A673 (cell line): Measurements from ENCODE around the gene LRRC27. TPM values are rescaled to one million over a fixed set of nuclear protein-coding genes. Genes with fewer than 3 reads are reported as not detected.

ENCODE experiments used
- BruUV-seq: library from RNA; stranded (reverse); fragments of 400-500 nt; replicated peaks from 2 replicates; lab custom pipeline; 2021; lab: Mats Ljungman, UMichigan
- CTCF ChIA-PET: fragments of 300-600 bp; sonication (Branson Sonifier 250); formaldehyde crosslinking; loops from one replicate; lab custom pipeline; 2022; ENCODE audit warnings: antibody characterized with exemption; lab: Charles Lee
- POLR2A ChIA-PET: fragments of 300-600 bp; sonication (Branson Sonifier 250); formaldehyde crosslinking; loops from one replicate; lab custom pipeline; 2022; ENCODE audit warnings: antibody characterized with exemption; ENCODE audit not compliant: low non-redundant PET; lab: Charles Lee
- DNase-seq: peaks from one replicate; pipeline ENCODE4 v3.0.0-alpha.2; 2015; ENCODE audit warnings: low spot score
- H3K27ac ChIP-seq: fragments of 200-600 bp; sonication (generic); 2 replicates; pipeline ENCODE4 v1.5.1; 2016; ENCODE audit warnings: mixed run types, low read depth, mild to moderate bottlenecking, mixed read lengths, antibody characterized with exemption, low read length; ENCODE audit not compliant: poor library complexity, severe bottlenecking
- H3K27me3 ChIP-seq: fragments of 200-600 bp; sonication (generic); replicated peaks from 2 replicates; pipeline ENCODE4 v1.6.1; 2017; ENCODE audit warnings: mixed run types, low read depth, mild to moderate bottlenecking, mixed read lengths, antibody characterized with exemption, low read length; ENCODE audit not compliant: insufficient read depth, poor library complexity
- H3K36me3 ChIP-seq: fragments of 200-600 bp; sonication (generic); 2 replicates; pipeline ENCODE4 v1.6.1; 2016; ENCODE audit warnings: mixed run types, mild to moderate bottlenecking, mixed read lengths, antibody characterized with exemption, low read length; ENCODE audit not compliant: insufficient read depth, poor library complexity, severe bottlenecking
- H3K4me1 ChIP-seq: fragments of 200-600 bp; sonication (generic); 2 replicates; pipeline ENCODE4 v1.6.1; 2017; ENCODE audit warnings: mixed run types, mild to moderate bottlenecking, mixed read lengths, antibody characterized with exemption, low read length; ENCODE audit not compliant: insufficient read depth, poor library complexity, severe bottlenecking
- H3K4me3 ChIP-seq: fragments of 200-600 bp; sonication (generic); 2 replicates; pipeline ENCODE4 v1.5.1; 2016; ENCODE audit warnings: low read depth, mixed run types, mild to moderate bottlenecking, mixed read lengths, low read length; ENCODE audit not compliant: poor library complexity, severe bottlenecking
- H3K9me3 ChIP-seq: fragments of 200-600 bp; sonication (generic); 2 replicates; pipeline ENCODE4 v1.6.1; 2016; ENCODE audit warnings: mixed run types, low read depth, mild to moderate bottlenecking, mixed read lengths, antibody characterized with exemption, low read length; ENCODE audit not compliant: poor library complexity, severe bottlenecking
- EZH2 ChIP-seq: fragments of 200-600 bp; sonication (generic); IDR thresholded peaks from 2 replicates; pipeline ENCODE4 v1.6.1; 2017; ENCODE audit warnings: borderline replicate concordance, low read depth, mild to moderate bottlenecking, mixed read lengths, antibody characterized with exemption, low read length; ENCODE audit not compliant: poor library complexity, severe bottlenecking
- intact Hi-C: fragments of 100-400 bp; cut with micrococcal nuclease; formaldehyde crosslinking; loops from one replicate; pipeline ENCODE4 v1.10.0; 2022; ENCODE audit not compliant: unreplicated experiment
- total RNA-seq: library from RNA; stranded (reverse); gene quantifications from 2 replicates; pipeline ENCODE4 v1.2.3, GENCODE V29; 2021
- TF ChIP-seq, protein P1 (sequence below): fragments of 300-800, 200-600 bp; sonication (generic); conservative IDR thresholded peaks from 2 replicates; pipeline ENCODE4 v1.5.1; 2017; ENCODE audit warnings: low read depth, mild to moderate bottlenecking, antibody characterized with exemption, low read length, moderate library complexity, mixed read lengths

Gene LRRC27
- total RNA-seq, 1 experiment from 2014 or later = 11.5 TPM

DNA sequence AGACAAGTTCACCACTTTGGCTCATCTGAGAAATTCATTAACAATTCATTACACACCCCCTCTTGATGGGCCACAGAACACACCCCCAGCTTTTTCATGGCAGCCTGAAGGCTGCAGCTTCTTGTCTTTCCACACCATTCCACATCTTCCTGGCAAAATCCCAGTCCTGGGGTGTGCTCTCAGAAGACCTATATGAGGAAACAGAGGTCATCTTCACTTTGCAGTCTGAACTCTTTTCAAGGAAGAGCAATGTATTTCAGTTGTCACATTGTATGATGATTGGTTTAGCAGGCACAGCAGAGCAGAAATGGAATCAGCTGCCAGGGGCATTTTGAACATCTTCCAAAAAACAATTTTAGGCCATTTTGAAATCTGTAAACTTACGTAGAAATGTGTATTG, 7.8 kb upstream of the LRRC27 start:
- no TSS peak for BruUV-seq
- intact Hi-C loops = no loop called here

DNA sequence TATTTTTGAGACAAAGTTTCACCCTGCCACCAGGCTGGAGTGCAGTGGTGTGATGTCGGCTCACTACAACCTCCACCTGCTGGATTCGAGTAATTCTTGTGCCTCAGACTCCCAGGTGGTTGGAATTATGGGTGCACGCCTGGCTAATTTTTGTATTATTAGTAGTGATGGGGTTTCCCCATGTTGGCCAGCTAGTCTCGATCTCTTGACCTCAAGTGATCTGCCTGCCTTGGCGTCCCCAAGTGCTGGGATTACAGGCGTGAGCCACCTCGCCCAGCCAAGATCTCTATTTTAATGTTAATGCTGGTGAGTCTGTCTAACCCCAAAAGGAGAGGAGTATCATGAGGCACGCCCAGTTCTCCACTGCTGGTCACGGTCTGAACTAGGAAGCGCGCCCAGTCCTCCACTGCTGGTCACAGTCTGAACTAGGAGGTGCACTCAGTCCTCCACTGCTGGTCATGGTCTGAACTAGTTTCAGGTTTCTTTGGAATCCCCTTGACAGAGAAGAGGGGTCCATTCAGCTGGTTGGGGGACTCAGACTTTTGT, 5.6 kb upstream of the LRRC27 start:
- no TSS peak for BruUV-seq
- intact Hi-C loops = no loop called here
- Histone ChIP-seq H3K27ac (no peak overlapping the region), H3K4me1 (peaks cover 26% of the 10 kb centered on the region), H3K36me3 (peaks cover 3% of the 10 kb centered on the region), H3K4me3 (no peak overlapping the region), H3K9me3 (no peaks in the 10 kb centered on the region), H3K27me3 (no peaks in the 10 kb centered on the region)
- ChIA-PET POLR2A (no interaction called here), CTCF (no interaction called here)
- TF ChIP-seq EZH2 = no peak
- TF ChIP-seq, protein P1, sequence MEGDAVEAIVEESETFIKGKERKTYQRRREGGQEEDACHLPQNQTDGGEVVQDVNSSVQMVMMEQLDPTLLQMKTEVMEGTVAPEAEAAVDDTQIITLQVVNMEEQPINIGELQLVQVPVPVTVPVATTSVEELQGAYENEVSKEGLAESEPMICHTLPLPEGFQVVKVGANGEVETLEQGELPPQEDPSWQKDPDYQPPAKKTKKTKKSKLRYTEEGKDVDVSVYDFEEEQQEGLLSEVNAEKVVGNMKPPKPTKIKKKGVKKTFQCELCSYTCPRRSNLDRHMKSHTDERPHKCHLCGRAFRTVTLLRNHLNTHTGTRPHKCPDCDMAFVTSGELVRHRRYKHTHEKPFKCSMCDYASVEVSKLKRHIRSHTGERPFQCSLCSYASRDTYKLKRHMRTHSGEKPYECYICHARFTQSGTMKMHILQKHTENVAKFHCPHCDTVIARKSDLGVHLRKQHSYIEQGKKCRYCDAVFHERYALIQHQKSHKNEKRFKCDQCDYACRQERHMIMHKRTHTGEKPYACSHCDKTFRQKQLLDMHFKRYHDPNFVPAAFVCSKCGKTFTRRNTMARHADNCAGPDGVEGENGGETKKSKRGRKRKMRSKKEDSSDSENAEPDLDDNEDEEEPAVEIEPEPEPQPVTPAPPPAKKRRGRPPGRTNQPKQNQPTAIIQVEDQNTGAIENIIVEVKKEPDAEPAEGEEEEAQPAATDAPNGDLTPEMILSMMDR = no peak
- DNase-seq = no peak

More for the DNA sequence above, 7.8 kb upstream of the LRRC27 start:
- ChIA-PET CTCF (no interaction called here), POLR2A (no interaction called here)
- Histone ChIP-seq H3K27me3 (no peaks in the 10 kb centered on the region), H3K9me3 (no peaks in the 10 kb centered on the region), H3K36me3 (peaks cover 3% of the 10 kb centered on the region), H3K4me3 (no peak overlapping the region), H3K4me1 (peaks cover 34% of the 10 kb centered on the region), H3K27ac (no peak overlapping the region)
- TF ChIP-seq EZH2 = no peak
- TF ChIP-seq, protein P1 = no peak
- no peak for DNase-seq

DNA sequence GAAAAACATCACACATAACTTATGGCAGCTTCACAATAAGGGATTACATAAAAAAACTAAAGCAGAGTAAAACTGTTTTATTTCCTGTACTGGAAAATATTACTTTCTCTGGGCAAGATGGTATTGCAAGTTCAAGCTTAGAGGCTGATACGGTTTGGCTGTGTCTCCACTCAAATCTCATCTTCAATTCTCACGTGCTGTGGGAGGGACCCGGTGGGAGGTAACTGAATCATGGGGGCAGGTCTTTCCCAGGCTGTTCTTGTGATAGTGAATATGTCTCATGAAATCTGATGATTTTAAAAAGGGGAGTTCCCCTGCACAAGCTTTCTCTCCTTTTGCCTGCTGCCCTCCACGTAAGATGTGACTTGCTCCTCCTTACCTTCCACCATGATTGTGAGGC, 5.1 kb upstream of the LRRC27 start:
- intact Hi-C loops = no loop called here
- POLR2A ChIA-PET = no interaction called here
- H3K27me3 ChIP-seq = no peaks in the 10 kb centered on the region
- H3K9me3 ChIP-seq = no peaks in the 10 kb centered on the region
- TF ChIP-seq, protein P1 = no peak
- CTCF ChIA-PET = no interaction called here
- no peak overlapping the region for H3K4me3 ChIP-seq
- peaks cover 25% of the 10 kb centered on the region for H3K4me1 ChIP-seq
- no peak overlapping the region for H3K27ac ChIP-seq
- BruUV-seq = no TSS peak
- peaks cover 3% of the 10 kb centered on the region for H3K36me3 ChIP-seq
- no peak for DNase-seq
